ENCODE results near the gene UPK2. TPM values are rescaled to one million over a fixed set of nuclear protein-coding genes. Genes with fewer than 3 reads are reported as not detected.
"Not testable (repeated sequence)": the region's sequence is repeated elsewhere in the genome, so short reads cannot be mapped to it uniquely, and the experiment has no call there.

The UPK2 gene
- total RNA-seq, 2 experiments from 2014 or later, result not detected

GRCh38 chr11:118975771-118976709 is 19.9 kb downstream of the UPK2 start:
- ChIA-PET CTCF (interaction anchor here (1.7 kb wide), 1 partner anchor 19 kb away, joined by 7 read pairs; the partner anchor contains the start of gene UPK2), POLR2A (no interaction called here)
- intact Hi-C loops (cut with micrococcal nuclease), result no loop called here
- DNase-seq, result no peak
- Mint-ChIP-seq H3K27me3 (peaks cover 13% of the 10 kb centered on the region), H3K27ac (no peak overlapping the region), H3K4me3 (no peak overlapping the region), H3K4me1 (ENCODE audit: low read depth) (no peaks in the 10 kb centered on the region), H3K9me3 (no peaks in the 10 kb centered on the region), H3K36me3 (no peaks in the 10 kb centered on the region)

GRCh38 chr11:118979434-118979833 is 23.3 kb downstream of the UPK2 start:
- no peaks in the 10 kb centered on the region for H3K4me1 Mint-ChIP-seq (ENCODE audit: low read depth)
- DNase-seq, result no peak
- POLR2A ChIA-PET, result no interaction called here
- no peaks in the 10 kb centered on the region for H3K36me3 Mint-ChIP-seq
- no peak overlapping the region for H3K27ac Mint-ChIP-seq
- H3K27me3 Mint-ChIP-seq, result peaks cover 10% of the 10 kb centered on the region
- no peaks in the 10 kb centered on the region for H3K9me3 Mint-ChIP-seq
- intact Hi-C loops (cut with micrococcal nuclease), result no loop called here
- no peak overlapping the region for H3K4me3 Mint-ChIP-seq
- CTCF ChIA-PET, result no interaction called here

- H3K9me3 Mint-ChIP-seq, result no peaks in the 10 kb centered on the region
- no peaks in the 10 kb centered on the region for H3K4me1 Mint-ChIP-seq (ENCODE audit: low read depth)
- CTCF ChIA-PET, result no interaction called here
- POLR2A ChIA-PET, result no interaction called here
- intact Hi-C loops (cut with micrococcal nuclease), result no loop called here
- H3K36me3 Mint-ChIP-seq, result no peaks in the 10 kb centered on the region
- H3K27ac Mint-ChIP-seq, result no peak overlapping the region
- no peak overlapping the region for H3K4me3 Mint-ChIP-seq
- peaks cover 6% of the 10 kb centered on the region for H3K27me3 Mint-ChIP-seq
- no peak for DNase-seq
Observed at GRCh38 chr11:118980191-118980881, 24.2 kb downstream of the UPK2 start.

GRCh38 chr11:118984337-118984736 is 28.2 kb downstream of the UPK2 start:
- POLR2A ChIA-PET; intact Hi-C loops (cut with micrococcal nuclease); H3K4me3 Mint-ChIP-seq; H3K4me1 Mint-ChIP-seq (ENCODE audit: low read depth); H3K27me3 Mint-ChIP-seq; CTCF ChIA-PET; H3K27ac Mint-ChIP-seq; DNase-seq; H3K9me3 Mint-ChIP-seq; H3K36me3 Mint-ChIP-seq: not testable (repeated sequence)

- CTCF ChIA-PET, result no interaction called here
- Mint-ChIP-seq H3K4me1 (ENCODE audit: low read depth) (no peaks in the 10 kb centered on the region), H3K27ac (no peak overlapping the region), H3K27me3 (no peaks in the 10 kb centered on the region), H3K9me3 (no peaks in the 10 kb centered on the region), H3K36me3 (no peaks in the 10 kb centered on the region), H3K4me3 (no peak overlapping the region)
- intact Hi-C loops (cut with micrococcal nuclease), result no loop called here
- DNase-seq, result no peak
- POLR2A ChIA-PET, result no interaction called here
Observed at GRCh38 chr11:118984825-118985224, 28.7 kb downstream of the UPK2 start.

GRCh38 chr11:118988280-118988679 is 32.2 kb downstream of the UPK2 start:
- DNase-seq, result no peak
- CTCF ChIA-PET, result no interaction called here

GRCh38 chr11:118991486-118992038 is 35.5 kb downstream of the UPK2 start:
- POLR2A ChIA-PET; H3K27ac Mint-ChIP-seq; H3K27me3 Mint-ChIP-seq; H3K4me1 Mint-ChIP-seq (ENCODE audit: low read depth); H3K4me3 Mint-ChIP-seq; CTCF ChIA-PET; DNase-seq; H3K36me3 Mint-ChIP-seq; intact Hi-C loops (cut with micrococcal nuclease); H3K9me3 Mint-ChIP-seq: not testable (repeated sequence)

More at GRCh38 chr11:118988280-118988679, 32.2 kb downstream of the UPK2 start:
- Mint-ChIP-seq H3K27ac (no peak overlapping the region), H3K9me3 (no peaks in the 10 kb centered on the region), H3K36me3 (peaks cover 1% of the 10 kb centered on the region), H3K27me3 (no peaks in the 10 kb centered on the region), H3K4me1 (ENCODE audit: low read depth) (no peaks in the 10 kb centered on the region), H3K4me3 (no peak overlapping the region)
- POLR2A ChIA-PET, result no interaction called here
- intact Hi-C loops (cut with micrococcal nuclease), result no loop called here

- intact Hi-C loops (cut with micrococcal nuclease), result loop anchor here (1.0 to 5.0 kb wide), 2 partner anchors 69 to 205 kb away; partner anchors contain the start of gene DDX6
- CTCF ChIA-PET, result interaction anchor here (0.8 to 1.8 kb wide), 7 partner anchors 19 to 307 kb away, joined by 3 to 7 read pairs (median 3); partner anchors contain the start of genes RPS25 and TRAPPC4
- DNase-seq, result peak; percentile 72
- Mint-ChIP-seq H3K4me3 (peak overlapping the region; percentile 88), H3K27me3 (no peaks in the 10 kb centered on the region), H3K4me1 (ENCODE audit: low read depth) (peaks cover 28% of the 10 kb centered on the region), H3K9me3 (no peaks in the 10 kb centered on the region), H3K36me3 (peaks cover 32% of the 10 kb centered on the region), H3K27ac (peak overlapping the region; percentile 94)
- POLR2A ChIA-PET, result interaction anchor here (0.5 to 2.2 kb wide), 12 partner anchors 18 to 207 kb away, joined by 3 to 23 read pairs (median 5); partner anchors contain the start of genes BCL9L, DDX6, DPAGT1 and RPS25
Observed at GRCh38 chr11:118996926-118997626, 41.0 kb downstream of the UPK2 start.

- no peaks in the 10 kb centered on the region for H3K27me3 Mint-ChIP-seq
- intact Hi-C loops (cut with micrococcal nuclease), result loop anchor here (1.0 to 5.0 kb wide), 5 partner anchors 20 to 694 kb away; partner anchors contain the start of genes CD3E, DDX6, RPS25 and SLC37A4
- peak within 1 kb of the TSS; percentile 94 for H3K27ac Mint-ChIP-seq
- peak within 1 kb of the TSS; percentile 88 for H3K4me3 Mint-ChIP-seq
- H3K36me3 Mint-ChIP-seq, result peaks cover 35% of the 10 kb centered on the region
- CTCF ChIA-PET, result interaction anchor here (0.8 to 1.8 kb wide), 7 partner anchors 18 to 308 kb away, joined by 3 to 7 read pairs (median 3); partner anchors contain the start of genes RPS25 and TRAPPC4
- H3K9me3 Mint-ChIP-seq, result no peaks in the 10 kb centered on the region
- peaks cover 28% of the 10 kb centered on the region for H3K4me1 Mint-ChIP-seq (ENCODE audit: low read depth)
- peak; percentile 98 for DNase-seq
- POLR2A ChIA-PET, result interaction anchor here (0.5 to 2.2 kb wide), 13 partner anchors 14 to 207 kb away, joined by 3 to 23 read pairs (median 5); partner anchors contain the start of genes BCL9L, DDX6, DPAGT1 and RPS25
Observed at GRCh38 chr11:118997627-118998387, 41.7 kb downstream of the UPK2 start, which contains the start of gene CENATAC. CENATAC (plus strand) TSS chr11:118998138; CDS start chr11:118998198, 60 bp downstream.

GRCh38 chr11:118998388-118998717 is 42.3 kb downstream of the UPK2 start:
- Mint-ChIP-seq H3K4me3 (peak overlapping the region; percentile 88), H3K27ac (peak overlapping the region; percentile 94), H3K4me1 (ENCODE audit: low read depth) (peaks cover 28% of the 10 kb centered on the region), H3K9me3 (no peaks in the 10 kb centered on the region), H3K36me3 (peaks cover 39% of the 10 kb centered on the region), H3K27me3 (no peaks in the 10 kb centered on the region)
- CTCF ChIA-PET, result interaction anchor here (0.7 to 1.8 kb wide), 4 partner anchors 19 to 108 kb away, joined by 3 to 7 read pairs (median 6); partner anchors contain the start of gene RPS25
- POLR2A ChIA-PET, result interaction anchor here (0.7 to 2.2 kb wide), 5 partner anchors 14 to 87 kb away, joined by 3 to 23 read pairs (median 5); partner anchors contain the start of genes RPS25 and TRAPPC4
- intact Hi-C loops (cut with micrococcal nuclease), result loop anchor here (1.0 to 5.0 kb wide), 4 partner anchors 20 to 694 kb away; partner anchors contain the start of genes CD3E, DDX6, RPS25 and SLC37A4
- no peak for DNase-seq
